ENCODE data around the gene RELN.

DNA sequence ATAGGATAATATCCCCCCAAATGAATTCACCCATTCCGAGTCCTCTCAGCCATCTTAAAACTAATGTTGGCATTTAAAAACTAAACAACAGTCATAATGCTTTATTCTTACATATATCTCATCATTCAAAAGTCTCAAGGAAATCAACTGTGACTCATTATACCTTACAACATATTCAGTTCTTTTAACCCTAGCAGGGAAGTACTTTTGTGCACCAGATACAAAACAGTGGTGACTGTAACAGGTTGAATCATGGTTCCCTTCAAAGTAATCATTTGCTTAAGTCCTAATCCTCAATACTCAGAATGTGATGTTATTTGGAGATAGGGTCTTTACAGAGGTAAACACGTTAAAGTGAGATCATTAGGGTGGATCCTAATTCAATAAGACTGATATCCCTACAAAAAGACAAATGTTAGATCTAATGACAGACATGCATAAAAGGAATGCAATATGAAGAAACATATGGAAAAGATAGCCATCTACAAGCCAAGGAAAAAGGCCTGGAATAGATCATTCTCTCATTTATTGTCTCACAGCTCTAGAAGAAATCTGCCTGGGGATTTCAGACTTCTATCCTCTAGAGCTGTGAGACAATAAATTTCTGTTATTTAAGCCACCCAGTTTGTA lies 42.3 kb downstream of the RELN start:
- TF ChIP-seq, protein P1, sequence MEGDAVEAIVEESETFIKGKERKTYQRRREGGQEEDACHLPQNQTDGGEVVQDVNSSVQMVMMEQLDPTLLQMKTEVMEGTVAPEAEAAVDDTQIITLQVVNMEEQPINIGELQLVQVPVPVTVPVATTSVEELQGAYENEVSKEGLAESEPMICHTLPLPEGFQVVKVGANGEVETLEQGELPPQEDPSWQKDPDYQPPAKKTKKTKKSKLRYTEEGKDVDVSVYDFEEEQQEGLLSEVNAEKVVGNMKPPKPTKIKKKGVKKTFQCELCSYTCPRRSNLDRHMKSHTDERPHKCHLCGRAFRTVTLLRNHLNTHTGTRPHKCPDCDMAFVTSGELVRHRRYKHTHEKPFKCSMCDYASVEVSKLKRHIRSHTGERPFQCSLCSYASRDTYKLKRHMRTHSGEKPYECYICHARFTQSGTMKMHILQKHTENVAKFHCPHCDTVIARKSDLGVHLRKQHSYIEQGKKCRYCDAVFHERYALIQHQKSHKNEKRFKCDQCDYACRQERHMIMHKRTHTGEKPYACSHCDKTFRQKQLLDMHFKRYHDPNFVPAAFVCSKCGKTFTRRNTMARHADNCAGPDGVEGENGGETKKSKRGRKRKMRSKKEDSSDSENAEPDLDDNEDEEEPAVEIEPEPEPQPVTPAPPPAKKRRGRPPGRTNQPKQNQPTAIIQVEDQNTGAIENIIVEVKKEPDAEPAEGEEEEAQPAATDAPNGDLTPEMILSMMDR (IDR thresholded peaks at IDR 0.05) = no peak
- TF ChIP-seq POLR2A (IDR thresholded peaks at IDR 0.05) = no peak
- TF ChIP-seq POLR2AphosphoS5 (IDR thresholded peaks at IDR 0.05) = no peak
